GM12801 (cell line): ENCODE results near the gene KRTAP23-1.

Experiments used
- TF ChIP-seq, protein P1 (sequence below): IDR thresholded peaks from one replicate; pipeline ENCODE4 v1.5.1; 2011; ENCODE audit warnings: control low read depth; ENCODE audit not compliant: insufficient read length; ENCODE audit errors: extremely low read depth

Gene KRTAP23-1

DNA sequence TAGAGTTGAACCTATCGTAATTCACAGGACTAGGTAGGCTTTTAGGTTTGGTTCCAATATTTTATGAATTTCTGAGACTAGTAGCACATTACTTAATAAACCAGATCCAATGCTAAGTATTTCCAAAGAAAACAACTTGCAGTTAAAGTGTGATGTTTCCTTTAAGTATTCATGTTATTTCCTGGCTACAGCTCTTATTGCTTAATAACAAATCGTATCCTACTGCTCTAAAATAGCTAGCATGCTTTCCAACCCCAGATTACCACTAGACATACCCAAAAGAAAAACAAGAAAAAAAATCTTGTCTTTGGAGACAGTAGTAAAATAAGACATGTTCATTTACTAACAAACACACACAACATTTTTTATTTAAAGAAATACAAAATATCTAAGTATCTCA is 11.8 kb downstream of the KRTAP23-1 start:
- TF ChIP-seq, protein P1, sequence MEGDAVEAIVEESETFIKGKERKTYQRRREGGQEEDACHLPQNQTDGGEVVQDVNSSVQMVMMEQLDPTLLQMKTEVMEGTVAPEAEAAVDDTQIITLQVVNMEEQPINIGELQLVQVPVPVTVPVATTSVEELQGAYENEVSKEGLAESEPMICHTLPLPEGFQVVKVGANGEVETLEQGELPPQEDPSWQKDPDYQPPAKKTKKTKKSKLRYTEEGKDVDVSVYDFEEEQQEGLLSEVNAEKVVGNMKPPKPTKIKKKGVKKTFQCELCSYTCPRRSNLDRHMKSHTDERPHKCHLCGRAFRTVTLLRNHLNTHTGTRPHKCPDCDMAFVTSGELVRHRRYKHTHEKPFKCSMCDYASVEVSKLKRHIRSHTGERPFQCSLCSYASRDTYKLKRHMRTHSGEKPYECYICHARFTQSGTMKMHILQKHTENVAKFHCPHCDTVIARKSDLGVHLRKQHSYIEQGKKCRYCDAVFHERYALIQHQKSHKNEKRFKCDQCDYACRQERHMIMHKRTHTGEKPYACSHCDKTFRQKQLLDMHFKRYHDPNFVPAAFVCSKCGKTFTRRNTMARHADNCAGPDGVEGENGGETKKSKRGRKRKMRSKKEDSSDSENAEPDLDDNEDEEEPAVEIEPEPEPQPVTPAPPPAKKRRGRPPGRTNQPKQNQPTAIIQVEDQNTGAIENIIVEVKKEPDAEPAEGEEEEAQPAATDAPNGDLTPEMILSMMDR, result no peak

DNA sequence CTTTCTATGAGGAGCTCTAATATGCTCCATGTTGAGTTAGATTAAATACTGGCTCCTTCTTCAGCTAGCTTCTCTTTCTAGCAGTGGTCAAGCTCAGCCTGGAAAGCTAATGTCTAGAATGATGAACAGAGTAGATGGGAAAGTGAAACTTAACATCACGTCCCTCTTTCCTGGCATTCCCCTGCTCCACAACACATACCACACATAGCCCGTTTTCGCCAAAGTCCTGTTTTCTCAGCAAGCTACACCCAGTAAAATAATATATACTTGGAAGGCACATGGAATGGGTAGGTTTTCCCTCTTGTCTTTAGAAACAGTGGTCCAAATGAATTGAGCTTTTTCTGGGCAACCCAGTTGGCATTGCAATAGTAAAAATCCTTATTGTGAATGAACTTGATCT is 14.7 kb downstream of the KRTAP23-1 start:
- TF ChIP-seq, protein P1, result no peak

DNA sequence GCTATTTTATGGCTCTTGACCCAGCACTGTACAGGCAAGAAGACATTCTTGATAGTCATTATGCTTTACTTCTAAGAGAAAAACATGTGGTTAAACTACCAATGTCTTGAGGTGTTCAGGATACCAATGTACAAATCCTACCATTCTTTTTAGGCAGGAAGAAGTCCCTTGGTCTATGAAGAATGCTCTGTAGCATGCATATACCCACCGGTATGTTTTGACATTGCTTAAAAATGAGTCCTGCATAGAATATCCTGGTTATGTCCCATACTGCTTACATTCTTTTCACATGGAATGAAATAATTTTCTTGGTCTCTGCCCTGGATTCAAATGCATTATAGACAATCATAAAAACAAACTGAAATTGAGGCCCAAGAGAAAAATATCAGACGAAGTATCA is 15.7 kb downstream of the KRTAP23-1 start:
- TF ChIP-seq, protein P1, result no peak

DNA sequence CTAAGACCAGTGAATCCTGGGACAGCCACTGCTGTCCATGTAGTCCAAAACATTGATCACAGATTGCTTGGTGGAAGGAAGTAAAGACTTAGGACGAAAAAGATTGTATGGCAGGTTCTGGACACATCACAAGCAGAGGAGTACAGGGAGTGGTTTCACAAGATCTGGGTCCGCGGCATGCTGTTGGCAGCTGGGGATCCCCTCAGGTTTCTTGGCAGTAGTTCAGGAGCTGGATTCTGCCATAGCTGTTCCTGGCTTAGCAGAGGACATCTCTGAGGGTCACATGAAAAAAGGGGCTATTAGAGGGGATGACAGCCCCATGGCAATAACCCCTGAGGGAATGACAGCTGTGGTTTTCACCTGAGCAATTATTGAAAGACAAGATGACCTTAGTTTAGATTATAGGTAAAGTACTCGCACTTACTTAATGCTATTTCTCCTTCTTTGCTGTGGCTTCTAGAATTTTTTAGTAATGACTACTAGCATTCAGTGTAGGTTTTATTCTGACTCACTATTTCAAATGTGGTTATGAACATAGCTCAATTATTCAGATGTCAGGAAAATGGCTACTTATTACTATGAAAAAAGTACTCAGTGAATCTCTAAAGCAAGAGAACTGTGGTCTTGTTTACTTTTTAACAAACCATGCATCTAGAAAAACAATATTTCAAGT is 19.1 kb downstream of the KRTAP23-1 start:
- TF ChIP-seq, protein P1, result no peak

DNA sequence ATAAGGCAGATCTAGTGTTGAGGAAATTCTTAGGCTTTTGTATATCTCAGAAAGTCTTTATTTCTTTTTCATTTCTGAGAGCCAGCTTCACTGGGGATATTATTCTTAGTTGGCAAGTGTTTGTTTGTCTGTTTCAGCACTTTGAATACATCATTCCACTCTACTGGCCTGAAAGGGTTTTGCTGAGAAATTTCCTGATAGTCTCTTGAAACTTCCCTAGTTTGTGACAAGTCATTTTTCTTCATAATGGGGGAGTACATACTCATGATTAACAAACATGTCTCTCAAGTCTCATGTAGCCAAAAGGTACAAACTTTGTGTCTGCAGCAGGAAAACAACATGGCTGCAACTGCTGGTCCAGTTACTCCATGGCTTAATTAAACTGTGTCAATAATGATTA is 22.0 kb downstream of the KRTAP23-1 start:
- TF ChIP-seq, protein P1, result no peak

DNA sequence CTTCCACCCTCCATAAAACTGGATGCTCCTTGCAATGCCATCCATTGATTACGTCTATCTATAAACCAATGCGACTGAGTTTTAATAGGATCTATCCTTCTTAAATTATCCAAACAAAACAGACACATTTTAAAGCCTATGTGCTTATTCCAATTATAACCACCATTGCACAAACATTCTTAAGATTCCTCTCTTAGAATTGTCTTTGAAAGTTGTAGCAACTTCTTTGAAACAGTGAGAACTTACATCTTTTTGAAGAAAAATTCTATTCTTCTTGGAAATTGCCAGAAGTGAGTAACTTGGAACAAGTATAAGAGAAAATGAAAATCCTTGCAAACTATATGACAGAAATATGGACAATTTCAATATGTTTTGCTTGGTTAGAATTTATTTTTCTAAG is 28.2 kb downstream of the KRTAP23-1 start, which contains the start of gene KRTAP26-1:
KRTAP26-1 (minus strand) TSS at position 101 of the 400 bp plus-strand sequence. CDS start 280 bp downstream, outside the sequence.
- TF ChIP-seq, protein P1, result no peak

DNA sequence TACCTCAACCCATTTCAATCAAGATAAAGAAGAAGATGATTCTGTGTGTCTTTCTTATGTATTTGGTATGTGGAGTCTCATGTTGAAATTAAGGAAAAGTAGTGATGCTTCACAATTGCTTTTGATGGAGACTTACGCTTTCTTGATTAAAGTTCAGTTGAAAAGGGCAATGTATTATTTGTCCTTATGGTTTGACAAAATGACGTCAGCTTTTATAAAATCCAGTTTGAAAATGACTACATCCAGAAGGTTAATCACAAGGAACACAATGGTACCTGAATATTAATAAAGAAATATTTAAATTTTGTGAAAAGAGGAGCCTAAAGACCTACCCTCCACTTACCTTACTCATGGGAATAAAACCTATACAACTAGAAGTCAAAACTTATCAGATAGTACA is 32.7 kb downstream of the KRTAP23-1 start:
- TF ChIP-seq, protein P1, result no peak
